K562 (cell line): ENCODE measurements around the gene ANGPTL7. TPM values are rescaled to one million over a fixed set of nuclear protein-coding genes. Genes with fewer than 3 reads are reported as not detected.

Source experiments
- MGA ChIP-seq: fragments of 450-650 bp; IDR thresholded peaks from 2 replicates; pipeline ENCODE4 v1.6.1; 2016; ENCODE audit warnings: mild to moderate bottlenecking, moderate library complexity
- NFIX ChIP-seq: fragments of 250-450 bp; sonication (Bioruptor Pico); IDR thresholded peaks from 2 replicates; pipeline ENCODE4 v1.4.0; 2020; ENCODE audit warnings: low read depth, mild to moderate bottlenecking, moderate library complexity
- PCBP1 ChIP-seq: fragments of 200-400 bp; formaldehyde crosslinking; IDR thresholded peaks from 2 replicates; pipeline ENCODE4 v1.6.1; 2018; ENCODE audit warnings: mild to moderate bottlenecking, low read depth, low read length; ENCODE audit not compliant: poor library complexity, severe bottlenecking
- polyA plus RNA-seq, 8 experiments: library from polyadenylated mRNA; depleted of rRNA in 4 of 8; stranded (reverse) in 5 of 8; unstranded in 3 of 8; fragments of >200 nt; fragmentation: Nextera tagmentation in 2 of 8; fragmentation: Illumina TruSeq in 1 of 8; extraction: Ambion mirVana in 2 of 8; extraction: Trizol in 1 of 8; gene quantifications; 2 replicates each; pipeline versions ENCODE4 v1.2.1 to v1.2.3, GENCODE V29; 2011 to 2014; ENCODE audit warnings: inconsistent platforms in 1 of 8, missing spikeins in 1 of 8
- total RNA-seq, 7 experiments: library from RNA; depleted of rRNA in 6 of 7; stranded (reverse); fragments of >200 nt in 6 of 7; fragmentation: Illumina TruSeq in 2 of 7; extraction: Trizol in 2 of 7; gene quantifications; 2 replicates each; pipeline versions ENCODE4 v1.2.1 to v1.2.3, GENCODE V29; 2011 to 2021; ENCODE audit warnings: low replicate concordance in 1 of 7

The ANGPTL7 gene
- total and polyA plus RNA-seq, 9 of the 15 experiments (the other 6 are each of a cell fraction or from before 2014, with no cell fraction given) = not detected

DNA sequence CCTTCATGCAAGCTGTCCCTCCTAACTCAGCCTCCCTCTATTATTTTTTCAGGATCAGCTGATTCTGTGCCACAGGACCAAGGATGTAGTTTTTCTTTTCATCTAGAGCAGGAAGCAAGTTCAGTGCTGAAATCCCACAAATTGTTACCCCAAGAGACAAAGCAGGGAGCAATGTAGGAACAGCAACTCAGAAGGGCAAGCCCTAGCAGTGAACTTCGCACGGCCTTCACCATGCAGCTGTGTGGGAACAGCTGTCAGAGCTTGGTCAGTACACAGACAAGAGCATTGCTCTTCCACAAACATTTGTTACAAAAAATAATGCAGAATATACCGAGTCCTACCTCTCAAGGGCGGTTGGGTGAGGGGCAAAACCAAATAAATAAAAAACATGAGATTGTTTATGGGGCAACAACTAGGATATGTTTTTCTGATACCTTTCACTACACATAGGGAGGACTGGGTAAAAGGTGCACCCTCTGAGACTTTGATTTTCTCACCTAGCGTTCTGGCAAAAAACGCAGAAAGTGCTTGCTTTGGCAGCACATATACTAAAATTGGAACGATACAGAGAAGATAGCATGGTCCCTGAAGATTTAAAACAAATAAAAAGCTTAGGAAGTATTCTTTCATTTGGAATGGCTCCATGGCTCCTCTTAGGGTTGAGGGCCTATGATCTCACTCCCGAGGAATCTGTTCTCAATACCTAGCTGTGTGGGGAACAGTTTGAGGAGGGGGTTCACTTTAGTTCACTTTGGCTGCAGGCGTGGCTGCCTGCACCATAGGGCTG lies 37.1 kb upstream of the ANGPTL7 start (continued):
- TF ChIP-seq MGA (no peak), NFIX (CRISPR knock-in tag) (no peak), PCBP1 (no peak)
